Left cardiac atrium (tissue), 4 donors: ENCODE results near the gene LENEP. TPM values are rescaled to one million over a fixed set of nuclear protein-coding genes. Genes with fewer than 3 reads are reported as not detected.

Source experiments
- ATAC-seq, 2 donors: fragments of 200-7000 bp; cut with Tn5 transposase; one replicate each; pipeline ENCODE4 v1.9.1; 2020; ENCODE audit warnings: mild to moderate bottlenecking in 2 of 2, moderate library complexity in 2 of 2
- DNase-seq: peaks from one replicate; pipeline ENCODE4 v3.0.0-alpha.2; 2020
- intact Hi-C, 2 donors: fragments of 100-400 bp; cut with DNase I; formaldehyde crosslinking; loops; one replicate each; pipeline versions ENCODE4 v1.14.1 to v1.15.1; 2022 to 2023
- total RNA-seq, 2 donors: library from RNA; stranded (reverse); fragmentation: NEBNext Ultra II Directional; extraction: Animal tissue kit (Norgen Biotek cat#: 25700); gene quantifications; one replicate each; pipeline ENCODE4 v1.2.1, GENCODE V29; 2021
- donor health status: DM: no; HTN: yes; CAD: no.
- donor health status: DM: no; HTN: yes; CAD: no; lungs with severe emphysema.
- donor health status: DM: yes; HTN: yes; CAD: no.
- donor health status: Dilated cardiomyopathy.

Gene LENEP
- total RNA-seq, 2 donors from 2014 or later, result not detected

DNA sequence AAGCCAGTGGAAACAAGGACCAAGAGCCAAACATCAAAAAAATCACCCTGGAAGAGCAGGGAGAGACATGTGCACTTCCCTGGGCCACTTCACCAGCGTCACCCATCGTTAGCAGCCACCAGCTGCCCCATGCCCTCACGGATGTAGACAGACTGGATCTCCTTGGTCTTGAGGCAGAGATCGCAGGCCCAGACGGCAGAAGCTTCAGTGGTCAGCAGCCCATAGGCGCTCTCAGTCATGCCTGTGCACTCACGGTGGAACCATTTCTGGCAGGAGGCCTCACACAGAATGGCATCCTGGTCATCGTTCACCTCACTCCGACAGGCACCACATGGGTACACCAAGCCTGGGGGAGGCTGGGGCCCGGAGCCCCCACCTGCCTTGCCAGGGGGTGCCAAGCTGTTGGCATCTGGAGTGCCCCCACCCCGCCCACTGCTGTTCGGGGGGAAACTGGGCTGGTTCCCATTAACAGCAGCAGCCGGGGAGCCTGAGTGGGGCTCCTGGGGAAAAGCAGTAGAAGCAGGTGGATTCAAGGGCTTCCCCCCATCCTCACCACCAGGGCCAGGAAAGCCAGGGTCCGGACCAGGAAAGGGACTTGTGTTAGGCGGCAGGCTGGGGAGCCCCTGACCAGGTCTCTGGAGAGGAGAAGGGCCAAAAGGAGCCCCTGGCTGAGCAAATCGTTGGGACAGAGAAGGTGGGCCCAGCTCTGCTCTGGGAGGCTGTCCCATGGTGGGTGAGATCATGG is 34.5 kb upstream of the LENEP start:
- ATAC-seq (no peak), DNase-seq (no peak)
- intact Hi-C loops, result no loop called here

DNA sequence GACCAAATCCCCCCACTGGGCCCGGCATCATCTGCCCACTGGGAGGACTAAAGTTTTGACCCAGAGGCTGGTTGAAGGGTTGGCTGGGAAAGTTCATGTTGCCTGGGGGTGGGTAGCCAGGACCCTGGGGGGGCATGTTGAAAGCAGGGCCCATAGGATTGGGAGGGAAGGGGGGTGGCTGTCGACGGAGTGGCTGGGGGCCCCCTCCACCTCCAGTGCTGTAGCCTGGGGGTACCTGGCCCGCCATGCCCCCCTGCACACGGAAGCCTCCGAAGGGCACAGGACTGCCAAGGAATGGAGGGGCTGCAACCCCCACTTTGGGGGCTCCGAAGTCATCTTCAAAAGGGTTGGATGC is 34.0 kb upstream of the LENEP start:
- no peak for ATAC-seq
- no peak for DNase-seq
- intact Hi-C loops, result no loop called here

DNA sequence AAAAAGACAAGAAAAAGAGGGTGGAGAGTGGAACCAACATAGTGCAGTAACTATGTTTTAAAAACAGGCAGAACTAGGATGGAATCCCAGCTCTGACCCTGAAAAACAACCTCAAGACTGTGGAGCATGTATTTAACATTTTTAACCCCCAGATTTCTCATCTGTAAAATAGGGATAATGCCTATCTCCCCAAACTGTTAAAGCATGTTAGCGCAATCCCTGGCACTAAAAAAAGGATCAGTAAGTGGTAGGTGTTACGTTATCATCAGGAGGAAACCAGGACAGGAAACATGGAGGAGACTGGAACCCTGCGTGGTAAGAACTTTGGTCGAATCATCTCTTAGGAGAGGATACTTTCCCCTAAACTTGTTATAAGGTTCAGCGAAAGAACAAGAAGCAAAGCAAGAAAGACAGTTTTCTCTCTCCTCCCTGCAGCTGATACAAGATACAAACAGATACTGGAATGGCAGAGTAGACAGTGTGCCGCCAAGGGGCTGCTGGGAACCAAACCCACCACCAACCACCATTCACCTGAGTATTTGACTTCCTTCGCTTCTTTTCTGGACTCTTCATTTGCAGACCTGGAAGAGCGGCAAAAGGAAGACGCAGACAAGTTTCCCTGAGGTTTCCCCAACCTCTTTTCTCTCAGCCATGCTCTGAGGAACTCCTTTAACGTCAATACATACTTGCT is 32.8 kb upstream of the LENEP start:
- DNase-seq, result no peak
- no peak for ATAC-seq
- intact Hi-C loops, result loop anchor here in 1 of 2 donors (5.0 kb wide), 2 partner anchors 52 to 102 kb away; partner anchors contain the start of gene EFNA4

- intact Hi-C loops, result loop anchor here in 1 of 2 donors (5.0 kb wide), 2 partner anchors 51 to 101 kb away; partner anchors contain the start of gene EFNA4
- ATAC-seq (peak; percentile 89 to 90), DNase-seq (peak; percentile 87)
Observed at GRCh38 chr1:154961207-154962155, 31.9 kb upstream of the LENEP start, which contains the start of gene PYGO2. Gene PYGO2, minus strand, starts transcription at chr1:154961782. Its CDS starts 206 bp downstream, at chr1:154961576.

DNA sequence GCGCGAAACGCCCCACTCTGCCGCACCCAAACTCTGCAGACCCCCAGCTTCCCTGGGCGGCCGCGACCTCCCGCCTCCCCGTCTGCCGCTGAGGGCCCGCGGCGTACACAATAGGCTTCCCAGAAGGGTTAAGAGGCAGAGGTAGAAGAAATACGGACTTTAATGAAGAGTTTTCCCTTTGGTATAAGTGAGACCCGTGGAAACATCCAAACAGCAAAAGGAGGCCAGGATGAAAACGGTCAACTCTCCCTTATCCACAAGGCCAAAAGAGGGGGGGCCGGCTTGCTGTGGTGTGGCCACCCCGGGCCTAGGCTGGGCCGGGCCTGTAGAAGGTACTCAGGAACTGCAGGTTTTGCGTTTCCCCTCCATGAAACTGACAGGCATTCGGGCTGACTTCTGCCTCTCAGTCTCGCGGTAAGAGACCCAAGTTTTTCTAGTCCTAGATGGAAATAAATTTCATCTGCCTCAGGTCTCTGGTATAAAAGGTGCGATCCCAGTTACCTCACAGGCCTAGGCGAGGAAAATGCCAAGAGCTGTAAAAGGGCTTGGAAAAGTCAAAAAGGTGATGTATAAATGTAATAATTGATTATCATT is 31.1 kb upstream of the LENEP start:
- intact Hi-C loops, result loop anchor here in 1 of 2 donors (5.0 kb wide), 2 partner anchors 50 to 100 kb away; partner anchors contain the start of gene EFNA4
- ATAC-seq (peak; percentile 11 to 24), DNase-seq (no peak)

- intact Hi-C loops, result loop anchor here in 1 of 2 donors (5.0 kb wide), 2 partner anchors 49 to 99 kb away; partner anchors contain the start of gene EFNA4
- DNase-seq, result no peak
- ATAC-seq, result no peak
Observed at GRCh38 chr1:154962795-154963330, 30.5 kb upstream of the LENEP start.

GRCh38 chr1:154963643-154964042 is 29.7 kb upstream of the LENEP start:
- intact Hi-C loops, result loop anchor here in 1 of 2 donors (5.0 kb wide), 2 partner anchors 49 to 99 kb away; partner anchors contain the start of gene EFNA4
- ATAC-seq (no peak), DNase-seq (no peak)

- ATAC-seq, result no peak
- intact Hi-C loops, result loop anchor here in 1 of 2 donors (5.0 kb wide), 2 partner anchors 48 to 98 kb away; partner anchors contain the start of gene EFNA4
Observed at GRCh38 chr1:154964359-154964758, 29.0 kb upstream of the LENEP start.

GRCh38 chr1:154966111-154966510 is 27.3 kb upstream of the LENEP start:
- no peak for DNase-seq
- ATAC-seq, result no peak
- intact Hi-C loops, result no loop called here

More at GRCh38 chr1:154964359-154964758, 29.0 kb upstream of the LENEP start:
- DNase-seq, result no peak

DNA sequence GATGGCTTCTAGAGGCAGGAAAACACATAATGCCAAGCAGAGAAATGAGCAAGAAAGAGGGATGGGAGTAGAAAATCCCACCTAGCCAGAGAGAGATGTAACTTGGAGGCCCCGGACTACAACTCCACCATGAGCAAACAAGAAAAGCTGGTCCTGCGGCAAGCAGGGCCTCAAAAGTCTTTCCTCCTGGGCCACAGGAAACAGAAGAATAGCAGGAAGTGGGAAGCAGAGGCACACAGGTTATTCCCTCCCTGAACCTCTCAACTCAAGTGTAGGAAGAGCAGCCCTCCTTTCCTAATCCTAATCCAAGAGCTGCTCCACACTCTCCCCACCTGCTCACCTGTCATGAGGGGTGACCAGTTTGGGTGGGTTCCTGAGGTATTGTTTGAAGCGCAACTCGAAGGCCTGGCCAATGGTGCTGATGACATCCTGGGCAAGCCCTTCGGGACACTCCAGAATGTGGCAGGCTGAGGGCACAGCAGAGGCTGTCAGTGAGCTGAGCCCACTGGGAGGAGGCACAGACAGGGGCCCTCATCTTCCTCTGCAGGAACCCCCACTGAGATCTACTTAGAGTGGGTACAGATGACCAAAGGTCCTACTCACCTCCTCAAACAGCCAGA is 25.9 kb upstream of the LENEP start:
- intact Hi-C loops, result no loop called here
- DNase-seq, result no peak
- no peak for ATAC-seq

DNA sequence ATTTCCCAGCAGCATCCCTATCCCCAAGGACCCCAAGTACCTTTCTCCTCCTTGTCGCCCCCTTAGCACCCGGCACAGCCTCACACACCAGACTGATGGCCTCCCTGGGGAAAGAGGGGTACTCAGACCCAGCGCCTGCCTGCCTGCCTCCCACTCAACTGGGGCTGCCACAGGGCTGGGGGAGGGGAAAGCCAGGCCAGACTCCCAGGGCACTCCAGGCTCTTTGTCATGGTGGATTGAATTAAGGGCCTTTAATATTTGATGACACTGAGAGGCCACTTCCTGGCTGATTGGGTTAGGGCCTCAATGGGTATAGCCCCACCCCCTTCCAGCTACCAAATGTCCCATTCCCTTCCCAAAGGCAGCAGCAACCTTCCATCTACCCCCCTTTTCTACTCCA is 24.7 kb upstream of the LENEP start:
- intact Hi-C loops, result no loop called here
- no peak for ATAC-seq
- no peak for DNase-seq

- intact Hi-C loops, result no loop called here
- ATAC-seq (no peak), DNase-seq (no peak)
Observed at GRCh38 chr1:154969246-154969645, 24.1 kb upstream of the LENEP start.

DNA sequence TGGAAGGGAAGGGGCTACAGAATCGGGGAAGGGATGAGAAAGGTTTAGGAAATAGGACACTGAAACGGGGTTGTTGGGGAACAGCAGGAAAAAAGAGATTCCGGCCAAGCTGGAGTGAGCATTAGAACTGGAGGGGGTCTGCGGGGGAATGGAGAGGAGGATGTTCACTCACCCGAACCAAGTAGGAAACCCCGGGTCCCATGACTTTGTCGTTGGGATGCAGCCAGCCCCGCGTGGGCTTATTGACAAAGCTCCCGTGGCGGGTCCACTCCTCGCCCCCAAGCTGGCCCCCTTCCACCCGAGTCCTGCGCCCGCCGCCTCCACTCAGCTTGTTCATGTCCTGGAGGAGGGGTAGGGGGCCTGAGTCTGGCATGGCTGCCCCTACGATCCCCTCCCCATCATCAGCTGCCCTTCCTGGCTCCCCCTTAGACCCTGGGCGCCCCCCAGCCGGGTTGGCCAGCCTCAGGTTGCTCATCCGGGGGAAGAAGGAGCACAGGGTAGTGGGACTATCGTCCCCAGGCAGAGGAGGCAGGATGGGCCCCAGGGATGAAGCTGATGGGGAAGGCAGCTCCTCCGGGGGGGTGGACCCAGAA is 23.4 kb upstream of the LENEP start:
- DNase-seq, result peak; percentile 51
- intact Hi-C loops, result no loop called here

GRCh38 chr1:154970631-154971340 is 22.6 kb upstream of the LENEP start, which contains the start of gene SHC1:
Gene SHC1, minus strand, starts transcription at chr1:154970747. Its CDS starts 221 bp downstream, at chr1:154970526.
- ATAC-seq, result peak; percentile 59 to 70
- intact Hi-C loops, result no loop called here
- DNase-seq, result peak; percentile 97

More for the DNA sequence above, 23.4 kb upstream of the LENEP start:
- no peak for ATAC-seq

- ATAC-seq, result no peak
- intact Hi-C loops, result no loop called here
- DNase-seq, result peak; percentile 62
Observed at GRCh38 chr1:154971341-154971998, 21.9 kb upstream of the LENEP start.

- intact Hi-C loops, result no loop called here
- ATAC-seq, result no peak
- no peak for DNase-seq
Observed at GRCh38 chr1:154972213-154972516, 21.2 kb upstream of the LENEP start.
